IgD-negative memory B cell (primary cell): ENCODE data around the gene DPP6. TPM values are rescaled to one million over a fixed set of nuclear protein-coding genes. Genes with fewer than 3 reads are reported as not detected.

Experiments
- H3K27ac Mint-ChIP-seq, 3 donors: one replicate each; pipeline ENCODE4 v1.8.0; 2020 to 2022; ENCODE audit warnings: mild to moderate bottlenecking in 3 of 3, mixed read lengths in 3 of 3, moderate library complexity in 1 of 3
- H3K27me3 Mint-ChIP-seq: one replicate; pipeline ENCODE4 v1.8.0; 2021; ENCODE audit warnings: mixed read lengths
- H3K36me3 Mint-ChIP-seq: one replicate; pipeline ENCODE4 v1.8.0; 2020; ENCODE audit warnings: mild to moderate bottlenecking, mixed read lengths
- H3K4me1 Mint-ChIP-seq, 3 donors: one replicate each; pipeline ENCODE4 v1.8.0; 2020 to 2022; ENCODE audit warnings: mixed read lengths in 3 of 3, mild to moderate bottlenecking in 1 of 3
- H3K4me3 Mint-ChIP-seq, 4 donors: one replicate each; pipeline ENCODE4 v1.8.0; 2020 to 2022; ENCODE audit warnings: mild to moderate bottlenecking in 4 of 4, mixed read lengths in 4 of 4, moderate library complexity in 3 of 4
- H3K9me3 Mint-ChIP-seq, 3 donors: one replicate each; pipeline ENCODE4 v1.8.0; 2020 to 2021; ENCODE audit warnings: mixed read lengths in 3 of 3, mild to moderate bottlenecking in 1 of 3
- polyA plus RNA-seq: library from polyadenylated mRNA; unstranded; fragments of 300-500 nt; fragmentation: Illumina TruSeq; gene quantifications from one replicate; pipeline ENCODE4 v1.2.3, GENCODE V29; 2021

Gene DPP6
- polyA plus RNA-seq, 1 donor from 2014 or later, result not detected

DNA sequence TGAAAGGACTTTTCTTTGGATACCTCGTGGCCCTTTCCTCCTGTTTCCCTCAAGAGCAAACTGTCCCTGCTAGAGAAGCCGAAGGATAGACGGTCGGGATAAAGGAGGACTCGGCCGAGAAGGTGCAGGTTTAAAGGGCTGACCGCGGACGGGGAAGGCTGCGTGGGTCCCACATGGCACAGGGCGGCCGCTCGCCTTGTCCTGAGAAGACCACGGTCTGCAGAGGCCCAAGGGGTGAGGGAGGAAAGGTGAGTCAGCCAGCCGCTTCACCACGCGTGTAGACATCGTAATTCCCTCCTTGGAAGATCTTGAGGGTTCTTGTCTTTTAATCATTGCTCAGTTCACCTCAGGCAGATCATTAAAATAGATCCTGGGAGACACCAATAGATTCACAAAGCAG is 253.8 kb downstream of the DPP6 start:
- no peak overlapping the region for H3K4me3 Mint-ChIP-seq
- H3K36me3 Mint-ChIP-seq, result no peaks in the 10 kb centered on the region
- H3K4me1 Mint-ChIP-seq, result no peaks in the 10 kb centered on the region
- no peak overlapping the region for H3K27ac Mint-ChIP-seq
- H3K27me3 Mint-ChIP-seq, result no peaks in the 10 kb centered on the region
- H3K9me3 Mint-ChIP-seq, result peaks cover 1 to 11% (median 5%) of the 10 kb centered on the region in 3 donors

DNA sequence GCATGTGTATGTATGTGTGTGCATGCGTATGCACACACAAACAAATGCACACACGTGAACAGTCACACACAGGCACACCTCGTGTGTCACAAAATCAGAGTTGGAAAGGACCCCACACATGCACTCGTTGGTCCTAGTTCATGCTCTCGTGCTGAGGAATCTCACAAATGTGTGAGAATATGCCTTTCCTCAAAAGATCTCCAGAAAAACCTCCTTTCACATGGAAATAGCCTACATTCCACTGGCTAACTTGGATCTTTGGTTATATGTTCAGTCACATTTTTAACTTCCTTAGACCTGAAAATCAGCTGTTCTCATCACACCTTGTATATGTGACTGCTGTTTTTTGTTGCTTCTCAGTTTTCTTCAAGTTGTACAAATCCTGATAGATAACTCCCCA is 256.7 kb downstream of the DPP6 start:
- H3K9me3 Mint-ChIP-seq, result peaks cover 1 to 12% (median 5%) of the 10 kb centered on the region in 3 donors
- H3K4me3 Mint-ChIP-seq, result no peak overlapping the region
- H3K36me3 Mint-ChIP-seq, result no peaks in the 10 kb centered on the region
- no peaks in the 10 kb centered on the region for H3K27me3 Mint-ChIP-seq
- no peak overlapping the region for H3K27ac Mint-ChIP-seq
- H3K4me1 Mint-ChIP-seq, result no peaks in the 10 kb centered on the region

DNA sequence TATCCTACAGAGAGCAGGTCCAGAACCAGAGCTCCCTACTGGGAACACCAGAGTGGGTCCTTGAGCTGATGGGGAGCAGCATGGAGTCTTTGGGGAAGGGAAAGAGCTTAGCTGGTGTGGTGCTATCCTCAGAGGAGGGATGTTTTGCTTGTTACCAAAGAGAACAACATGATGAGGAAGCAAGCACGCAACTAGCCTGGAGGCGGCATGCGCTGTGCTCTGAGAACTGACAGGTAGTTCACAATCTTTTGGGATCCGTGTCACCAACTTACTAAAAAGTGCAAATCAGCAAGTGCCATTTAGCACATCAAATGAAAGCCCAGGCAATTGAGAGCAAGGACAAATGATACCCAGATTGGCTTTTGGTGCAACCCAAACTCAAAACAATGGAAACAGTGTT is 257.9 kb downstream of the DPP6 start:
- H3K27ac Mint-ChIP-seq, result no peak overlapping the region
- H3K9me3 Mint-ChIP-seq, result peaks cover 1 to 12% (median 3%) of the 10 kb centered on the region in 3 donors
- no peaks in the 10 kb centered on the region for H3K36me3 Mint-ChIP-seq
- H3K4me1 Mint-ChIP-seq, result no peaks in the 10 kb centered on the region
- no peak overlapping the region for H3K4me3 Mint-ChIP-seq
- no peaks in the 10 kb centered on the region for H3K27me3 Mint-ChIP-seq

GRCh38 chr7:154324196-154324595 is 272.0 kb downstream of the DPP6 start:
- no peaks in the 10 kb centered on the region for H3K36me3 Mint-ChIP-seq
- H3K4me1 Mint-ChIP-seq, result no peaks in the 10 kb centered on the region
- H3K27ac Mint-ChIP-seq, result no peak overlapping the region
- peaks cover under 1 to 4% (median 1%) of the 10 kb centered on the region in 3 donors for H3K9me3 Mint-ChIP-seq
- no peak overlapping the region for H3K4me3 Mint-ChIP-seq
- H3K27me3 Mint-ChIP-seq, result no peaks in the 10 kb centered on the region

- no peak overlapping the region for H3K27ac Mint-ChIP-seq
- H3K4me1 Mint-ChIP-seq, result no peaks in the 10 kb centered on the region
- peaks cover 3 to 10% (median 3%) of the 10 kb centered on the region in 3 donors for H3K9me3 Mint-ChIP-seq
- no peaks in the 10 kb centered on the region for H3K27me3 Mint-ChIP-seq
- H3K36me3 Mint-ChIP-seq, result no peaks in the 10 kb centered on the region
- no peak overlapping the region for H3K4me3 Mint-ChIP-seq
Observed at GRCh38 chr7:154326421-154326820, 274.2 kb downstream of the DPP6 start.

DNA sequence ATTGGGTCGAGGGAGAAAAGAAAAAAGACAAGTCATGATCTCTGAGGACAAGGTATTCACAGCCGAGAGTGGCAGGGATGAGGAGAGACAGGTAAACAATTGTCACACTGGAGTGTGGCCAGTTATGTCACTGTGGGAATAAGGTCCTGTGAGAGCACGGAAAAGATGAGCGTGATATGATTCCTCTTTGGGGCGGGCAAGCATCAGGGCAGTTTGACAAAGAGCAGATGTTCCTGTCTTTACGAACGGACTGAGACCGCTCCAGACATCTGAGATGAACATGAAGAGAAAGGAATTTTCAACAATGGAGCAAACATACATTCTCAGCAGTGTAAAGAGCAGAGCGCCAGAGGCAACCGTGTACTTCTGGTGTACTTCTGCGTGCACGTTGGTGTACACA is 278.1 kb downstream of the DPP6 start:
- H3K27me3 Mint-ChIP-seq, result no peaks in the 10 kb centered on the region
- no peak overlapping the region for H3K27ac Mint-ChIP-seq
- H3K4me1 Mint-ChIP-seq, result no peaks in the 10 kb centered on the region
- H3K36me3 Mint-ChIP-seq, result no peaks in the 10 kb centered on the region
- H3K4me3 Mint-ChIP-seq, result no peak overlapping the region
- H3K9me3 Mint-ChIP-seq, result peaks cover 2 to 14% (median 3%) of the 10 kb centered on the region in 3 donors

GRCh38 chr7:154332811-154333580 is 280.8 kb downstream of the DPP6 start:
- H3K9me3 Mint-ChIP-seq, result peaks cover 3 to 14% (median 4%) of the 10 kb centered on the region in 3 donors
- no peaks in the 10 kb centered on the region for H3K27me3 Mint-ChIP-seq
- H3K36me3 Mint-ChIP-seq, result no peaks in the 10 kb centered on the region
- no peak overlapping the region for H3K27ac Mint-ChIP-seq
- H3K4me1 Mint-ChIP-seq, result no peaks in the 10 kb centered on the region
- H3K4me3 Mint-ChIP-seq, result no peak overlapping the region

- peaks cover 1 to 5% (median 2%) of the 10 kb centered on the region in 3 donors for H3K9me3 Mint-ChIP-seq
- no peaks in the 10 kb centered on the region for H3K27me3 Mint-ChIP-seq
- H3K4me1 Mint-ChIP-seq, result no peaks in the 10 kb centered on the region
- no peak overlapping the region for H3K4me3 Mint-ChIP-seq
- H3K36me3 Mint-ChIP-seq, result no peaks in the 10 kb centered on the region
- no peak overlapping the region for H3K27ac Mint-ChIP-seq
Observed at GRCh38 chr7:154336295-154336694, 284.1 kb downstream of the DPP6 start.

DNA sequence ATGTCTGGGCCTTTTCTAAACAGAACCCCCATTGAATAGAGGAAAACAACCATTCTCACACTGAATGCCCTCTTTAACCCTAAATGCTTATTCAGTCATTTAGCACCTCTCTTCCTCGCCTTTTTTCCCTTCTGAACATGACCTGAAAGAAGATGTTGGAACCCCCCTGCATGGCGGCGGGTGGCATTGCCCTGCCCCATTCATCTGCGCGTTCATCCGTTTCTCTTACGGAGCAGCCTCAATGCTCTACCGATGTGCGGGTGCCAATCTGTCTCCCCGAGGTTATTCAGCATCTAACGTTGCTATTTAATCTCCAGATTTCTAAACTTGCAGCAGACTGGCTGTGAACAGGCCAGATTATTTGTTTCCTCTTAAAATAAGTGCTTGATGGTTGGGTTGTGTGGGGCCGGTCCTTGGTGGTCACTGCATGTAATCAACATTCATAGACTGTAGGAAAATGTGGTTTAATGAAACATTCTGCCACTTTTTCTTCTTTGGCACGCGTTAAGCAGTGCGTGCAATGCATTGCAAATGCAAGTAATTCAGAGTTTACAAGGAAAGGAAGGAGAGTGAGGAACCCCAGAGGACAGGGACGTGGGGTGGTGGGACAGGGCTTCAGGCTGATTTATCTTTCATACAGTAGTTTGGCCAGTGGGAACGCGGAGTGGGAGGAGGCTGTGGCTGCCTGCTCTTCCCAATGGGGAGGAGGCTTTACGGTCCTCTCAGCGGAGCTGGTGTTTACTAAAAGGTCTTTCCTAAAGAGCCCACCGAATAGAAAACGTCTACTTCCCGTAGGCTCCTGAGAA is 286.7 kb downstream of the DPP6 start:
- H3K9me3 Mint-ChIP-seq, result peaks cover 0 to 3% (median 1%) of the 10 kb centered on the region in 3 donors
- no peaks in the 10 kb centered on the region for H3K27me3 Mint-ChIP-seq
- no peak overlapping the region for H3K4me3 Mint-ChIP-seq
- H3K36me3 Mint-ChIP-seq, result no peaks in the 10 kb centered on the region
- H3K4me1 Mint-ChIP-seq, result no peaks in the 10 kb centered on the region
- H3K27ac Mint-ChIP-seq, result no peak overlapping the region

- no peak overlapping the region for H3K27ac Mint-ChIP-seq
- H3K36me3 Mint-ChIP-seq, result no peaks in the 10 kb centered on the region
- no peaks in the 10 kb centered on the region for H3K27me3 Mint-ChIP-seq
- H3K4me3 Mint-ChIP-seq, result no peak overlapping the region
- H3K9me3 Mint-ChIP-seq, result peaks cover 0 to 1% (median 1%) of the 10 kb centered on the region in 3 donors
- H3K4me1 Mint-ChIP-seq, result no peaks in the 10 kb centered on the region
Observed at GRCh38 chr7:154342971-154343633, 290.9 kb downstream of the DPP6 start.

DNA sequence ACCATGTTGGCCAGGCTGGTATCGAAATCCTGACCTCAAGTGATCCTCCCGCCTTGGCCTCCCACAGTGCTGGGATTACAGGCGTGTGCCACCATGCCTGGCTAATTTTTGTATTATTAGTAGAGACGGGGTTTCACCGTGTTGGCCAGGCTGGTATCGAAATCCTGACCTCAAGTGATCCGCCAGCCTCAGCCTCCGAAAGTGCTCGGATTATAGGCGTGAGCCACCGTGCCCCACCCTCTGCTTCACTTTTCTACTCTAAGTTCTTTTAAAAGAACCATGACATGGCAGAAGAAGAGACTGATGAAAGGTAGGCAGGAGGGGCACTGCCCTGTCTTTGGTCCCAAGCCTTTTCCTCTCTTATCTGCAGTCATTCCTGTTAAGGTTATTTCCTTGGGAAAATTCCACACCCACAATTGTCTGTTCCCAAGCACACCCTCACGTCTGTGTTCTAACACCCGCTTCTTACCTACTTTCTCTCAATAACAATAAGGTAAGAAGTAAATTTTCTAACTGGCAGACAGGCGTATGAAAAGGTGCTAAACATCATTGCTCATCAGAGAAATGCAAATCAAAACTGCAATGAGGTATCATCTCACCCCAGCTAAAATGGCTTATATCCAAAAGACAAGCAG is 291.7 kb downstream of the DPP6 start:
- Mint-ChIP-seq H3K27ac (no peak overlapping the region), H3K9me3 (peaks cover 0 to 1% (median 1%) of the 10 kb centered on the region in 3 donors), H3K27me3 (no peaks in the 10 kb centered on the region), H3K4me3 (no peak overlapping the region), H3K4me1 (no peaks in the 10 kb centered on the region), H3K36me3 (no peaks in the 10 kb centered on the region)

DNA sequence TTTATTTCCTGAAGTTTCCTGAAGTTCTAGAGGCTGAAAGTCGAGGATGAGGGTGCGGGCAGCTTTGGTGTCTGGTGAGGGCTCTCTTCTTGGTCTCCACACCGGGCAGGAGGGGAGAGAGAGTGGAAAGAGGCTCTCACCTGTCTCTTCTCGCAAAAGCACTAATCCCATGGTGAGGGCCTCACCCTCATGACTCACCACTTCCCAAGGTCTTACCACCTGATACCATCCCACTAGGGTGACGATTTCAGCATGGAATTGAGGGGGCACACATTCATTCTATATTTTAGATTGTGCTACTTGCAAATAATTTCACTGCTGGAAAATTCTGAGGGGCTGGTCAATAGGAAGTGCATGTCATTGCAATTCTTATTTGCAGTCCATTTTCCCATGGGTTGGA is 292.9 kb downstream of the DPP6 start:
- Mint-ChIP-seq H3K36me3 (peaks cover 2% of the 10 kb centered on the region), H3K4me1 (no peaks in the 10 kb centered on the region), H3K27me3 (no peaks in the 10 kb centered on the region), H3K9me3 (peaks cover 0 to 5% (median 1%) of the 10 kb centered on the region in 3 donors), H3K4me3 (no peak overlapping the region), H3K27ac (no peak overlapping the region)

- H3K9me3 Mint-ChIP-seq, result peaks cover 3 to 11% (median 6%) of the 10 kb centered on the region in 3 donors
- H3K27me3 Mint-ChIP-seq, result no peaks in the 10 kb centered on the region
- H3K4me1 Mint-ChIP-seq, result no peaks in the 10 kb centered on the region
- peaks cover 2% of the 10 kb centered on the region for H3K36me3 Mint-ChIP-seq
- H3K27ac Mint-ChIP-seq, result no peak overlapping the region
- no peak overlapping the region for H3K4me3 Mint-ChIP-seq
Observed at GRCh38 chr7:154347700-154348266, 295.6 kb downstream of the DPP6 start.

DNA sequence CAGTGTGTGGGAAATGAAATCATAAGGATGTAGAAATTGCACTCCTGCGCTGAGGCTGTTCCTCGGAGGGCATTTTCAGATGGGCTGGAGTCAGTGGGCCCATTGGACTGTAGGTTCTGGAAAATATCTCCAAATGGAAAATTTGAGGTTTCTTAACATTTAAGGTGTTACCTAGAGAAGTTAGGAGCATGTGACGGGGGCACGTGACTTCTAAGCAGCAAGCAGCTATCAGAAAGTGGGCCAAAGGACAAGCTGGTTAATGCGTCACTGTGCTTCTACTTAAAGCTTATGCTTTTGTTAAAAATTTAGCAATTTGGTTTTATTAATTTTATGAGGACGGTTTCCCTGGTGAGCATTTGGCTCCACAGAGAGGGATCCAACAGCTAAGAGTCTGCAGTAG is 298.7 kb downstream of the DPP6 start:
- no peaks in the 10 kb centered on the region for H3K27me3 Mint-ChIP-seq
- H3K4me3 Mint-ChIP-seq, result no peak overlapping the region
- H3K4me1 Mint-ChIP-seq, result no peaks in the 10 kb centered on the region
- H3K9me3 Mint-ChIP-seq, result peaks cover 3 to 20% (median 9%) of the 10 kb centered on the region in 3 donors
- H3K27ac Mint-ChIP-seq, result no peak overlapping the region
- H3K36me3 Mint-ChIP-seq, result peaks cover 2% of the 10 kb centered on the region
